ENCODE measurements around the gene LIMS1.
"Not testable (repeated sequence)": the region's sequence is repeated elsewhere in the genome, so short reads cannot be mapped to it uniquely, and the experiment has no call there.

Gene LIMS1

GRCh38 chr2:108670282-108670681, 136.0 kb downstream of the LIMS1 start:
- DNase-seq: not testable (repeated sequence)

GRCh38 chr2:108672200-108672805, 138.0 kb downstream of the LIMS1 start:
- not testable (repeated sequence) for DNase-seq

- not testable (repeated sequence) for DNase-seq
Observed at GRCh38 chr2:108676522-108676921, 142.3 kb downstream of the LIMS1 start.

GRCh38 chr2:108677239-108677744, 143.0 kb downstream of the LIMS1 start:
- DNase-seq: not testable (repeated sequence)

- DNase-seq: not testable (repeated sequence)
Observed at GRCh38 chr2:108678198-108678651, 144.0 kb downstream of the LIMS1 start.

GRCh38 chr2:108680805-108681204, 146.5 kb downstream of the LIMS1 start:
- DNase-seq: not testable (repeated sequence)

GRCh38 chr2:108688818-108689756, 154.8 kb downstream of the LIMS1 start:
- DNase-seq: not testable (repeated sequence)

- not testable (repeated sequence) for DNase-seq
Observed at GRCh38 chr2:108690001-108690400, 155.7 kb downstream of the LIMS1 start.

GRCh38 chr2:108691447-108691846, 157.2 kb downstream of the LIMS1 start:
- DNase-seq: no peak

GRCh38 chr2:108701208-108701607, 166.9 kb downstream of the LIMS1 start:
- no peak for DNase-seq

GRCh38 chr2:108701806-108702205, 167.5 kb downstream of the LIMS1 start:
- DNase-seq: no peak

- DNase-seq: no peak
Observed at GRCh38 chr2:108704871-108705270, 170.6 kb downstream of the LIMS1 start.

GRCh38 chr2:108707300-108707699, 173.0 kb downstream of the LIMS1 start:
- no peak for DNase-seq

- not testable (repeated sequence) for DNase-seq
Observed at GRCh38 chr2:108716971-108717370, 182.7 kb downstream of the LIMS1 start.

GRCh38 chr2:108719149-108720044, 185.1 kb downstream of the LIMS1 start, which contains the start of gene RANBP2:
RANBP2 (plus strand) TSS chr2:108719482; CDS start chr2:108719607, 125 bp downstream.
- DNase-seq: peak; percentile 91 to 94

GRCh38 chr2:108726048-108726447, 191.8 kb downstream of the LIMS1 start:
- not testable (repeated sequence) for DNase-seq

GRCh38 chr2:108734656-108735055, 200.4 kb downstream of the LIMS1 start:
- DNase-seq: not testable (repeated sequence)
